ENCODE measurements around the gene MACROD2.

Gene MACROD2

GRCh38 chr20:15917283-15917682 lies 1922.0 kb downstream of the MACROD2 start:
- FAIRE-seq (no peak), DNase-seq (ENCODE audit: low spot score) (no peak)

- DNase-seq (ENCODE audit: low spot score) (no peak), FAIRE-seq (no peak)
Observed at GRCh38 chr20:15918631-15919030, 1923.3 kb downstream of the MACROD2 start.

- DNase-seq (ENCODE audit: low spot score) = no peak
- FAIRE-seq = no peak
Observed at GRCh38 chr20:15919118-15919517, 1923.8 kb downstream of the MACROD2 start.

GRCh38 chr20:15921930-15922329 lies 1926.6 kb downstream of the MACROD2 start:
- no peak for DNase-seq (ENCODE audit: low spot score)
- no peak for FAIRE-seq

- no peak for FAIRE-seq
- DNase-seq (ENCODE audit: low spot score) = no peak
Observed at GRCh38 chr20:15922556-15922955, 1927.2 kb downstream of the MACROD2 start.

GRCh38 chr20:15923030-15923776 lies 1927.9 kb downstream of the MACROD2 start:
- FAIRE-seq = no peak
- no peak for DNase-seq (ENCODE audit: low spot score)

- DNase-seq (ENCODE audit: low spot score) (no peak), FAIRE-seq (no peak)
Observed at GRCh38 chr20:15924556-15924955, 1929.2 kb downstream of the MACROD2 start.

- FAIRE-seq = no peak
- DNase-seq (ENCODE audit: low spot score) = no peak
Observed at GRCh38 chr20:15925376-15925775, 1930.1 kb downstream of the MACROD2 start.

- FAIRE-seq (no peak), DNase-seq (ENCODE audit: low spot score) (no peak)
Observed at GRCh38 chr20:15927893-15928650, 1932.8 kb downstream of the MACROD2 start.

GRCh38 chr20:15928946-15929345 lies 1933.6 kb downstream of the MACROD2 start:
- FAIRE-seq (no peak), DNase-seq (ENCODE audit: low spot score) (no peak)

GRCh38 chr20:15930311-15931305 lies 1935.3 kb downstream of the MACROD2 start:
- DNase-seq (ENCODE audit: low spot score) (no peak), FAIRE-seq (no peak)

- peak; percentile 5 for DNase-seq (ENCODE audit: low spot score)
- FAIRE-seq = no peak
Observed at GRCh38 chr20:15931897-15932296, 1936.6 kb downstream of the MACROD2 start.

- DNase-seq (ENCODE audit: low spot score) = no peak
- no peak for FAIRE-seq
Observed at GRCh38 chr20:15937179-15937578, 1941.9 kb downstream of the MACROD2 start.

- DNase-seq (ENCODE audit: low spot score) = no peak
- no peak for FAIRE-seq
Observed at GRCh38 chr20:15938847-15939246, 1943.5 kb downstream of the MACROD2 start.

- FAIRE-seq = no peak
- DNase-seq (ENCODE audit: low spot score) = no peak
Observed at GRCh38 chr20:15940127-15940526, 1944.8 kb downstream of the MACROD2 start.

GRCh38 chr20:15942130-15942529 lies 1946.8 kb downstream of the MACROD2 start:
- FAIRE-seq = peak; percentile 84
- peak; percentile 70 for DNase-seq (ENCODE audit: low spot score)

- no peak for DNase-seq (ENCODE audit: low spot score)
- no peak for FAIRE-seq
Observed at GRCh38 chr20:15945289-15945688, 1950.0 kb downstream of the MACROD2 start.

- FAIRE-seq (no peak), DNase-seq (ENCODE audit: low spot score) (no peak)
Observed at GRCh38 chr20:15949391-15949790, 1954.1 kb downstream of the MACROD2 start.

GRCh38 chr20:15951658-15952057 lies 1956.3 kb downstream of the MACROD2 start:
- no peak for FAIRE-seq
- no peak for DNase-seq (ENCODE audit: low spot score)

- no peak for FAIRE-seq
- no peak for DNase-seq (ENCODE audit: low spot score)
Observed at GRCh38 chr20:15958142-15958541, 1962.8 kb downstream of the MACROD2 start.

GRCh38 chr20:15965165-15965564 lies 1969.8 kb downstream of the MACROD2 start:
- FAIRE-seq = no peak
- DNase-seq (ENCODE audit: low spot score) = no peak

- DNase-seq (ENCODE audit: low spot score) (no peak), FAIRE-seq (no peak)
Observed at GRCh38 chr20:15967334-15967733, 1972.0 kb downstream of the MACROD2 start.

Data from RCC 7860 (cell line).